ENCODE data around the gene GRM4.

Gene GRM4

GRCh38 chr6:34150766-34151165, 4.9 kb upstream of the GRM4 start:
- Histone ChIP-seq H3K4me2 (ENCODE audit: low read depth, low read length) (no peak overlapping the region), H3K9me2 (replicated peaks; ENCODE audit: insufficient read depth, low read length) (no peaks in the 10 kb centered on the region), H3K4me1 (ENCODE audit: low read length) (peaks cover 4% of the 10 kb centered on the region; the same call in 1 of the 2 replicates), H3K27ac (ENCODE audit: low read length) (no peak overlapping the region), H3K9me3 (replicated peaks; ENCODE audit: insufficient read depth, low read length) (no peaks in the 10 kb centered on the region), H3K4me3 (ENCODE audit: low read length) (no peak overlapping the region), H3K27me3 (replicated peaks; ENCODE audit: insufficient read depth, low read length) (peaks cover 63% of the 10 kb centered on the region), H3F3A (ENCODE audit: insufficient read depth, low read length) (no peaks in the 10 kb centered on the region), H2AFZ (ENCODE audit: low read length) (no peak overlapping the region), H4K20me1 (ENCODE audit: insufficient read depth, low read length) (no peaks in the 10 kb centered on the region), H3K79me2 (ENCODE audit: low read length) (no peaks in the 10 kb centered on the region), H3K9ac (ENCODE audit: low read length) (no peak overlapping the region), H3K36me3 (replicated peaks; ENCODE audit: insufficient read depth, low read length) (no peaks in the 10 kb centered on the region)
- TF ChIP-seq EZH2 (optimal IDR thresholded peaks at IDR 0.05; ENCODE audit: low read depth, low read length) (no peak), EZH2phosphoT487 (IDR thresholded peaks at IDR 0.05; ENCODE audit: low read length) (no peak), CTCF (IDR thresholded peaks at IDR 0.05; ENCODE audit: low read length) (no peak)
- DNase-seq, result no peak

DNA sequence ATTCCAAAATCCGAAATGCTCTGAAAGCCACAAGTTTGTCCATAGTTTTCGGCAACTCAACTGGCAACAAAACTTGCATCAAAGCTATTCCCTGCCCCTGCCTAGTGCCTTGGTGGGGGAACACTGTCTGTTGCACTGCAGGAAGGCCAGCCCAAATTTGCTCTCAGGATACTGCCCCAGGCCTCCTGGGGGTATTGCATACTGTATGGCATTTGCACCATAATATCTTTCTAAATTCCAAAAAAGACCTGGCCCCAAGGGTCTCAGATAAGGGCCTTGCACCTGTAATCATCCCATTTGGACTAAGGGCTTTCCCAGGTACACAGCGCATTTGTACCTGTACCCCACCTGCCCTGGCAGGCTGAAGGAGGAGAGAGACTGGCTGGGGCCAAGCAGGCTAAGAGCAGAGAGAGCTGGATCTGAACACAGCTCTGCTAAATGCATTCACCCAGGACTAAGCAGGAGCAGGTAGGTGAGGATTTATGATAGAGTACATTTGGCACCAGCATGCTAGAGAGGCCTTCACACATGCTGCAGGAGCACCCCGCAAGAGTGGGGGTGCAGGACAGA, 4.0 kb upstream of the GRM4 start:
- Histone ChIP-seq H3K27me3 (replicated peaks; ENCODE audit: insufficient read depth, low read length) (peaks cover 61% of the 10 kb centered on the region), H3K4me1 (ENCODE audit: low read length) (peaks cover 4% of the 10 kb centered on the region; the same call in 1 of the 2 replicates), H3K4me2 (ENCODE audit: low read depth, low read length) (no peak overlapping the region)

DNA sequence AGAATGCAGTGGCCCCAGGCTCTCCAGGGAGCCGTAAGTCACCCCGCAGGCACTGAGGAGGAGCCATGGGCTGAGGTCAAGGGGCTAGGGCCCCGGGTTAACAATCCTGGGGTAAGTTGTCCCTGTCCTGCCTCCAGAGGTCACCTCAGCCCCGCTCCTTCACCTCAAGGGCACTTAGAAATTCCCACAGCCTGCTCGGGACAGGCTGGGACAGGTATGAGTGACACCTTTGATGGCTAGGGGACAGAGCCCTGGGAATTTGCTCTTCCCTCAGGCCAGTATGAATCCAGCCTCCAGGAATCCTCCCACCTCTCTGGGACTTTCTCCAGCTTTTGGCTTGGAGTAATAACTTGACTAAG, 3.5 kb upstream of the GRM4 start:
- peaks cover 4% of the 10 kb centered on the region; the same call in 1 of the 2 replicates for H3K4me1 ChIP-seq (ENCODE audit: low read length)
- no peak overlapping the region for H3K4me3 ChIP-seq (ENCODE audit: low read length)
- peak overlapping the region; percentile 33; the same call in 1 of the 2 replicates for H2AFZ ChIP-seq (ENCODE audit: low read length)
- H3K27ac ChIP-seq (ENCODE audit: low read length), result no peak overlapping the region
- TF ChIP-seq EZH2phosphoT487 (IDR thresholded peaks at IDR 0.05; ENCODE audit: low read length) (no peak), EZH2 (optimal IDR thresholded peaks at IDR 0.05; ENCODE audit: low read depth, low read length) (no peak), CTCF (IDR thresholded peaks at IDR 0.05; ENCODE audit: low read length) (no peak)
- H3K4me2 ChIP-seq (ENCODE audit: low read depth, low read length), result peak overlapping the region; percentile 11; the same call in 1 of the 2 replicates
- H3K79me2 ChIP-seq (ENCODE audit: low read length), result no peaks in the 10 kb centered on the region
- no peak for DNase-seq
- H3K9ac ChIP-seq (ENCODE audit: low read length), result no peak overlapping the region
- H3F3A ChIP-seq (ENCODE audit: insufficient read depth, low read length), result no peaks in the 10 kb centered on the region
- H4K20me1 ChIP-seq (ENCODE audit: insufficient read depth, low read length), result no peaks in the 10 kb centered on the region
- peaks cover 63% of the 10 kb centered on the region for H3K27me3 ChIP-seq (replicated peaks; ENCODE audit: insufficient read depth, low read length)
- H3K9me3 ChIP-seq (replicated peaks; ENCODE audit: insufficient read depth, low read length), result no peaks in the 10 kb centered on the region
- no peaks in the 10 kb centered on the region for H3K9me2 ChIP-seq (replicated peaks; ENCODE audit: insufficient read depth, low read length)
- no peaks in the 10 kb centered on the region for H3K36me3 ChIP-seq (replicated peaks; ENCODE audit: insufficient read depth, low read length)

More for the DNA sequence above, 4.0 kb upstream of the GRM4 start:
- no peaks in the 10 kb centered on the region for H3K9me3 ChIP-seq (replicated peaks; ENCODE audit: insufficient read depth, low read length)
- no peaks in the 10 kb centered on the region for H3K36me3 ChIP-seq (replicated peaks; ENCODE audit: insufficient read depth, low read length)
- H3K9ac ChIP-seq (ENCODE audit: low read length), result no peak overlapping the region
- no peak for TF ChIP-seq CTCF (IDR thresholded peaks at IDR 0.05; ENCODE audit: low read length)
- H3F3A ChIP-seq (ENCODE audit: insufficient read depth, low read length), result no peaks in the 10 kb centered on the region
- H3K27ac ChIP-seq (ENCODE audit: low read length), result no peak overlapping the region
- no peaks in the 10 kb centered on the region for H3K9me2 ChIP-seq (replicated peaks; ENCODE audit: insufficient read depth, low read length)
- H3K79me2 ChIP-seq (ENCODE audit: low read length), result no peaks in the 10 kb centered on the region
- H3K4me3 ChIP-seq (ENCODE audit: low read length), result no peak overlapping the region
- no peak for DNase-seq
- H4K20me1 ChIP-seq (ENCODE audit: insufficient read depth, low read length), result no peaks in the 10 kb centered on the region
- no peak overlapping the region for H2AFZ ChIP-seq (ENCODE audit: low read length)
